Activated CD8-positive, alpha-beta T cell treated with anti-CD3 and anti-CD28 coated beads for 36 hours (primary cell): ENCODE data around the gene FMNL2. TPM values are rescaled to one million over a fixed set of nuclear protein-coding genes. Genes with fewer than 3 reads are reported as not detected.

ENCODE experiments used
- ATAC-seq: fragments of 200-7000 bp; cut with Tn5 transposase; one replicate; pipeline ENCODE4 v1.10.0; 2021; ENCODE audit warnings: mild to moderate bottlenecking, moderate library complexity
- CTCF ChIA-PET: fragments of 350-600 bp; sonication (Branson Sonifier 250); formaldehyde crosslinking; loops from one replicate; lab custom pipeline; 2021; ENCODE audit warnings: antibody characterized with exemption; lab: Charles Lee
- POLR2A ChIA-PET: fragments of 350-600 bp; sonication (Branson Sonifier 250); formaldehyde crosslinking; loops from one replicate; lab custom pipeline; 2021; ENCODE audit warnings: antibody characterized with exemption; lab: Charles Lee
- DNase-seq: peaks from one replicate; pipeline ENCODE4 v3.0.0-alpha.2; 2020
- H3K27ac Mint-ChIP-seq: one replicate; pipeline ENCODE4 v1.8.0; 2021; ENCODE audit warnings: mild to moderate bottlenecking, mixed read lengths
- H3K27me3 Mint-ChIP-seq: one replicate; pipeline ENCODE4 v1.8.0; 2021; ENCODE audit warnings: mixed read lengths
- H3K36me3 Mint-ChIP-seq: one replicate; pipeline ENCODE4 v1.8.0; 2021; ENCODE audit warnings: low read depth, mixed read lengths
- H3K4me1 Mint-ChIP-seq: one replicate; pipeline ENCODE4 v1.8.0; 2021; ENCODE audit warnings: low read depth, mixed read lengths
- H3K4me3 Mint-ChIP-seq: one replicate; pipeline ENCODE4 v1.8.0; 2021; ENCODE audit warnings: mild to moderate bottlenecking, moderate library complexity, mixed read lengths
- H3K9me3 Mint-ChIP-seq: one replicate; pipeline ENCODE4 v1.8.0; 2021; ENCODE audit warnings: mixed read lengths
- intact Hi-C: fragments of 100-400 bp; cut with micrococcal nuclease; formaldehyde crosslinking; loops from one replicate; pipeline ENCODE4 v1.10.0; 2022
- total RNA-seq, 2 experiments: library from RNA; stranded (reverse); gene quantifications; one replicate each; pipeline ENCODE4 v1.2.3, GENCODE V29; 2021
- TF ChIP-seq, protein P1 (sequence below): fragments of 200-600 bp; IDR thresholded peaks from one replicate; pipeline ENCODE4 v1.8.0; 2022; ENCODE audit warnings: antibody characterized with exemption, mild to moderate bottlenecking

FMNL2 gene
- total RNA-seq, 2 experiments from 2014 or later: 1.1 TPM

DNA sequence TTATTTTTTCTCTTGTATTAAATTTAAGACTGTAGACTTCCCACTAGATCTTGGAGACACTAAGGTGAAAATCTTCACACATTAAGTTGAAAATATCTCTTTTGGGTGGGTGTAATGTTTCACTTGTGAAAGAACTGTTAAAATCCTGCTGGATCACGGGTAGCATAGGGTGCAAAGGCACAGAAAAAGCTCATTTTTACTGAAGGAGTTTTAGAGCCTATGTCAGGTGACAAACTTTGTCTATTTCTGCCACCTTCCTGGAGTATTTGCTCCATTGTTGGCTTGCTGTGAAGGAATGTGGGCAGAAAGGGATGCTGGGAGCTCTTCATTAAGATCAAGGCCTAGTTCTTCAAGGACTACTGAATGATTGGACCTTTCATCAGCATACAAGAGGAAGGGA, 119.4 kb downstream of the FMNL2 start:
- CTCF ChIA-PET: interaction anchor here (1.8 kb wide), 1 partner anchor 181 kb away, joined by 5 read pairs; no protein-coding TSS in a partner anchor
- Mint-ChIP-seq H3K4me1 (no peaks in the 10 kb centered on the region), H3K4me3 (no peak overlapping the region)

DNA sequence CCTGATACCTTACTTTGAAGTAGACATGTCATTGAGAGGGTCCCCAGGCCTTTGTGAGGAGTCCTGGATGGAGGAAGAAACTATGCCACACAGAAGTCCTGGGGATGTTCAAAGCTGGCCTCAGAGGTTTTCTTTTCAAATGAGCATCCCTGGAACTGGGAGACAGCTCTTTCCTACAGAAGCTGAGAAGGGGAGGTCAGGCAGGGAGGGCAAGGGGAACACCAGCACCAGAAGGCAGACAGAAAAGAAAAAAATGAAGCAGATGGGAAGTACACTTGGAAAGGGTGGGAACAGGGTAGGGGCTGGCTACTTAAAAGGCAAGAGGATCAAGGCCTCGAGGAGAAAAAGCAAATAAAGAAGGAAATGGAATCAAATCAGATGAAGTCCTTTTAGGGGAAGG, 120.0 kb downstream of the FMNL2 start:
- DNase-seq (no peak), ATAC-seq (no peak)
- ChIA-PET POLR2A (no interaction called here), CTCF (interaction anchor here (0.5 to 1.8 kb wide), 3 partner anchors 12 to 279 kb away, joined by 3 to 5 read pairs (median 3); no protein-coding TSS in a partner anchor)
- peaks cover 5% of the 10 kb centered on the region for H3K27me3 Mint-ChIP-seq
- H3K4me3 Mint-ChIP-seq: no peak overlapping the region
- H3K9me3 Mint-ChIP-seq: no peaks in the 10 kb centered on the region
- no peaks in the 10 kb centered on the region for H3K4me1 Mint-ChIP-seq
- H3K27ac Mint-ChIP-seq: no peak overlapping the region
- intact Hi-C loops: no loop called here
- TF ChIP-seq, protein P1, sequence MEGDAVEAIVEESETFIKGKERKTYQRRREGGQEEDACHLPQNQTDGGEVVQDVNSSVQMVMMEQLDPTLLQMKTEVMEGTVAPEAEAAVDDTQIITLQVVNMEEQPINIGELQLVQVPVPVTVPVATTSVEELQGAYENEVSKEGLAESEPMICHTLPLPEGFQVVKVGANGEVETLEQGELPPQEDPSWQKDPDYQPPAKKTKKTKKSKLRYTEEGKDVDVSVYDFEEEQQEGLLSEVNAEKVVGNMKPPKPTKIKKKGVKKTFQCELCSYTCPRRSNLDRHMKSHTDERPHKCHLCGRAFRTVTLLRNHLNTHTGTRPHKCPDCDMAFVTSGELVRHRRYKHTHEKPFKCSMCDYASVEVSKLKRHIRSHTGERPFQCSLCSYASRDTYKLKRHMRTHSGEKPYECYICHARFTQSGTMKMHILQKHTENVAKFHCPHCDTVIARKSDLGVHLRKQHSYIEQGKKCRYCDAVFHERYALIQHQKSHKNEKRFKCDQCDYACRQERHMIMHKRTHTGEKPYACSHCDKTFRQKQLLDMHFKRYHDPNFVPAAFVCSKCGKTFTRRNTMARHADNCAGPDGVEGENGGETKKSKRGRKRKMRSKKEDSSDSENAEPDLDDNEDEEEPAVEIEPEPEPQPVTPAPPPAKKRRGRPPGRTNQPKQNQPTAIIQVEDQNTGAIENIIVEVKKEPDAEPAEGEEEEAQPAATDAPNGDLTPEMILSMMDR: no peak
- H3K36me3 Mint-ChIP-seq: no peaks in the 10 kb centered on the region

More for the DNA sequence above, 119.4 kb downstream of the FMNL2 start:
- TF ChIP-seq, protein P1: no peak
- no peak overlapping the region for H3K27ac Mint-ChIP-seq
- H3K9me3 Mint-ChIP-seq: no peaks in the 10 kb centered on the region
- peaks cover 6% of the 10 kb centered on the region for H3K27me3 Mint-ChIP-seq
- ATAC-seq: no peak
- POLR2A ChIA-PET: no interaction called here
- no peaks in the 10 kb centered on the region for H3K36me3 Mint-ChIP-seq
- DNase-seq: no peak
- intact Hi-C loops: no loop called here

DNA sequence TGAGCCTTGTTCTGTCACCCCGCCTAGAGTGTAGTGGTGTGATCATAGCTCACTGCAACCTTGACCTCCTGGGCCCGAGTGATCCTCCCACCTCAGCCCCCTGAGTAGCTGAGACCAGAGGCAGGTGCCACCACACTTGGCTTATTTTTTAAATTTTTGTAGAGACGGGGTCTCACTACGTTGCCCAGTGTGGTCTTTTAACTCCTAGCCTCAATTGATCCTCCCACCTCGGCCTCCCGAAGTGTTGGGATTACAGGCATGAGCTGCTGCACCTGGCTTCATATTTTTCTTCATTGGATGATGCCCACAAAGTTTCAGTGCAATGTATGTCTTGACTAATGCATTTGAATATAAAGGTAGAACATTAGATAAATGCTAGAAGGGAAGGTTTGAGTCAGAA, 120.8 kb downstream of the FMNL2 start:
- ChIA-PET CTCF (interaction anchor here (1.5 to 1.8 kb wide), 2 partner anchors 11 to 180 kb away, joined by 3 to 5 read pairs; no protein-coding TSS in a partner anchor), POLR2A (no interaction called here)
- no peak for DNase-seq
- Mint-ChIP-seq H3K36me3 (no peaks in the 10 kb centered on the region), H3K4me1 (no peaks in the 10 kb centered on the region), H3K27me3 (peaks cover 3% of the 10 kb centered on the region), H3K9me3 (no peaks in the 10 kb centered on the region), H3K27ac (no peak overlapping the region), H3K4me3 (no peak overlapping the region)
- TF ChIP-seq, protein P1: no peak
- intact Hi-C loops: no loop called here
- no peak for ATAC-seq

DNA sequence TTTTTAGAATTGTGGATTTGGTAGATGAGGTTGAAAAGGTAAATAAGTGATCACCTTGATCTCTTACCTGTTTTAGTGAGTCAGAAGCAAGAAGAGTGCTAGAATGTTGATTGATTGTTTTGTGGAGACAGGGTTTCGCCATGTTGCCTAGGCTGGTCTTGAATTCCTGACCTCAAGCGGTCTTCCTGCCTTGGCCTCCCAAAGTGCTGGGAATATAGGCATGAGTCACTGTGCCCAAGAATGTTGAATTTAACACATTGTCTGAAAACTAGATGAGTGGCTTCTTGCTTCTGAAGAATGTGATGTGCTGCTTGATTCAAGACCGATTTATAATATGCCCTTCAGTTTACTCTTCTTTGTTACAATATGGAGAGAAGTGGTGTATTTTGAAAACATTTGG, 121.3 kb downstream of the FMNL2 start:
- H3K4me3 Mint-ChIP-seq: no peak overlapping the region
- no peaks in the 10 kb centered on the region for H3K36me3 Mint-ChIP-seq
- ChIA-PET POLR2A (no interaction called here), CTCF (interaction anchor here (1.5 kb wide), 1 partner anchor 11 kb away, joined by 3 read pairs; no protein-coding TSS in a partner anchor)
- no peak overlapping the region for H3K27ac Mint-ChIP-seq
- ATAC-seq: no peak
- no peak for DNase-seq
- H3K27me3 Mint-ChIP-seq: peaks cover 5% of the 10 kb centered on the region
- no peaks in the 10 kb centered on the region for H3K4me1 Mint-ChIP-seq
- no peaks in the 10 kb centered on the region for H3K9me3 Mint-ChIP-seq
- intact Hi-C loops: no loop called here
- TF ChIP-seq, protein P1: no peak

DNA sequence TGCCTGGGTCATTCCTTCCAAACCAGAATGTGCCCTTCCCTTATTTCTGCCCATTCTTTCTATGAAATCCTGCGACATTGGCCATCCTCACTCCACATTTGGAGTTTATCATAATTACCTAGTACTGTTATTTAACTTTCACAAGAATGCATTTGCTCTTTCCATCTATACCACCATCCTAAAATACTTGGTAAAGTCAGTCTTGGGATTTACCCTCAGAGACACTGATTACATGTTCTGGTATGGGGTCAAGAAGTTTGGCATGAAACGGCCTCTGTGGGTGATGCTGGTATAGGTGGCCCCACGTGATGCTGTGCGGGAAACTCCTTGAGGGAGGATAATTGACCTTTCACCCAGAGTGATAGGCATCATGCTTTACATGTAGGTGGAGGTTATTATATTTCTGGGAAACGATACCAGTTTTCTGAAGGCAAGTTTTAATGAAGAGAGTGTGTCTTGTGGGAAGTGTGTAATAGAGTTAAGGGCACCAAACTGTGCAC, 123.5 kb downstream of the FMNL2 start:
- intact Hi-C loops: no loop called here
- no peaks in the 10 kb centered on the region for H3K9me3 Mint-ChIP-seq

More for the DNA sequence above, 123.5 kb downstream of the FMNL2 start:
- DNase-seq (no peak), ATAC-seq (no peak)
- peaks cover 2% of the 10 kb centered on the region for H3K27me3 Mint-ChIP-seq
- H3K36me3 Mint-ChIP-seq: no peaks in the 10 kb centered on the region
- H3K4me3 Mint-ChIP-seq: no peak overlapping the region
- no peak overlapping the region for H3K27ac Mint-ChIP-seq
- POLR2A ChIA-PET: no interaction called here
- CTCF ChIA-PET: no interaction called here
- no peaks in the 10 kb centered on the region for H3K4me1 Mint-ChIP-seq
- TF ChIP-seq, protein P1: no peak
